Spleen (tissue), 11 donors: ENCODE measurements around the gene GNG7. TPM values are rescaled to one million over a fixed set of nuclear protein-coding genes. Genes with fewer than 3 reads are reported as not detected.
"Not testable (repeated sequence)": the region's sequence is repeated elsewhere in the genome, so short reads cannot be mapped to it uniquely, and the experiment has no call there.

ENCODE experiments used
- DNase-seq: peaks from one replicate; pipeline ENCODE4 v3.0.0-alpha.2; 2020
- H3K27ac ChIP-seq, 8 donors: fragments of 200-600 bp; sonication (generic) in 7 of 8; 1 replicate in 4 of 8; 2 replicates in 4 of 8; pipeline versions ENCODE4 v1.5.0 to v1.8.0; 2016 to 2021; ENCODE audit warnings: inconsistent platforms in 4 of 8, mild to moderate bottlenecking in 4 of 8, moderate library complexity in 1 of 8
- H3K27me3 ChIP-seq, 7 donors: fragments of 200-600 bp; sonication (generic) in 6 of 7; replicated peaks in 1 of 7; 1 replicate in 4 of 7; 2 replicates in 3 of 7; pipeline versions ENCODE4 v1.5.0 to v1.8.0; 2016 to 2021; ENCODE audit warnings: inconsistent platforms in 3 of 7, mild to moderate bottlenecking in 1 of 7
- H3K36me3 ChIP-seq, 6 donors: fragments of 200-600 bp; sonication (generic) in 5 of 6; 1 replicate in 4 of 6; 2 replicates in 2 of 6; pipeline versions ENCODE4 v1.5.0 to v1.8.0; 2016 to 2021; ENCODE audit warnings: inconsistent platforms in 2 of 6
- H3K4me1 ChIP-seq, 6 donors: fragments of 200-600 bp; sonication (generic) in 5 of 6; 1 replicate in 3 of 6; 2 replicates in 3 of 6; pipeline versions ENCODE4 v1.5.0 to v1.8.0; 2016 to 2021; ENCODE audit warnings: inconsistent platforms in 3 of 6
- H3K4me3 ChIP-seq, 8 donors: fragments of 200-600 bp; sonication (generic) in 7 of 8; 1 replicate in 4 of 8; 2 replicates in 4 of 8; pipeline versions ENCODE4 v1.5.0 to v1.8.0; 2016 to 2021; ENCODE audit warnings: inconsistent platforms in 4 of 8, mild to moderate bottlenecking in 4 of 8, moderate library complexity in 2 of 8
- H3K9me3 ChIP-seq, 8 donors: fragments of 200-600 bp; sonication (generic) in 7 of 8; 1 replicate in 4 of 8; 2 replicates in 4 of 8; pipeline versions ENCODE4 v1.5.0 to v1.8.0; 2016 to 2021; ENCODE audit warnings: inconsistent platforms in 4 of 8
- CTCF ChIP-seq, 11 experiments: fragments of 200-600 bp in 7 of 11; fragments of 450-650 bp in 4 of 11; sonication (generic) in 4 of 11; IDR thresholded peaks in 8 of 11; conservative IDR thresholded peaks in 3 of 11; 1 replicate in 7 of 11; 2 replicates in 4 of 11; pipeline versions ENCODE4 v1.4.0 to v1.8.0; 2016 to 2021; ENCODE audit warnings: antibody characterized with exemption in 11 of 11, inconsistent platforms in 4 of 11, mild to moderate bottlenecking in 1 of 11
- POLR2A ChIP-seq, 3 donors: fragments of 450-650 bp; IDR thresholded peaks; one replicate each; pipeline ENCODE4 v1.5.1; 2017; ENCODE audit warnings: antibody characterized with exemption in 3 of 3, mild to moderate bottlenecking in 1 of 3
- POLR2AphosphoS5 ChIP-seq, 3 donors: sonication (generic); formaldehyde crosslinking; IDR thresholded peaks; one replicate each; pipeline ENCODE4 v1.5.1; 2017; ENCODE audit warnings: antibody characterized with exemption in 3 of 3
- WGBS, 5 donors: extraction: QIAGEN DNeasy Blood & Tissue Kit in 3 of 5; methylation state at CpG; one replicate each; pipeline versions ENCODE4 v1.1.5 to v1.1.7; 2013 to 2018; 5-methylcytosine and 5-hydroxymethylcytosine counted together
- intact Hi-C: fragments of 100-400 bp; cut with DNase I; formaldehyde crosslinking; loops from one replicate; pipeline ENCODE4 v1.15.0; 2023; ENCODE audit warnings: low total_unique reads
- polyA plus RNA-seq, 3 donors: library from polyadenylated mRNA; stranded (reverse); fragments of 200-250 nt; gene quantifications; one replicate each; pipeline ENCODE4 v1.2.1, GENCODE V29; 2013
- total RNA-seq, 7 donors: library from RNA; depleted of rRNA in 3 of 7; stranded (reverse); fragments of >200 nt in 3 of 7; fragmentation: NEBNext Ultra II Directional in 4 of 7; extraction: Animal tissue kit (Norgen Biotek cat#: 25700) in 4 of 7; gene quantifications; one replicate each; pipeline versions ENCODE4 v1.1.0 to v1.2.1, GENCODE V29; 2016 to 2021
- donor health status: healthy with polysubstance abuse.
- donor health status: DM: no; HTN: no; CAD: no; lungs with moderate emphysema.
- donor health status: DM: no; HTN: no; CAD: no.
- donor health status: Bipolar disorder and iron deficiency.
- donor health status: healthy.
- donor health status: DM: no; HTN: no; CAD: no.
- donor health status: DM: yes; HTN: yes; CAD: no.

Gene GNG7
- total and polyA plus RNA-seq, 10 donors, result 17.2 to 34.6 (median 18.9) TPM

GRCh38 chr19:2469102-2469914 lies 233.2 kb downstream of the GNG7 start:
- Histone ChIP-seq H3K36me3 (no peaks in the 10 kb centered on the region), H3K9me3 (no peaks in the 10 kb centered on the region), H3K27ac (no peak overlapping the region), H3K4me1 (peaks cover 1 to 22% (median 6%) of the 10 kb centered on the region in 6 donors), H3K27me3 (no peaks in the 10 kb centered on the region), H3K4me3 (no peak overlapping the region)
- 33 to 46% (median 38%) methylated on average over 23 of the region's 23 CpGs for WGBS, 5 donors
- DNase-seq, result no peak
- intact Hi-C loops, result no loop called here
- peak in 1 of 3 donors; percentile 6 for TF ChIP-seq POLR2AphosphoS5 (IDR thresholded peaks at IDR 0.05)
- TF ChIP-seq POLR2A (IDR thresholded peaks at IDR 0.05), result no peak
- no peak for TF ChIP-seq CTCF (IDR thresholded peaks at IDR 0.05 in 8 of 11, conservative IDR thresholded peaks at IDR 0.05 in 3 of 11)

DNA sequence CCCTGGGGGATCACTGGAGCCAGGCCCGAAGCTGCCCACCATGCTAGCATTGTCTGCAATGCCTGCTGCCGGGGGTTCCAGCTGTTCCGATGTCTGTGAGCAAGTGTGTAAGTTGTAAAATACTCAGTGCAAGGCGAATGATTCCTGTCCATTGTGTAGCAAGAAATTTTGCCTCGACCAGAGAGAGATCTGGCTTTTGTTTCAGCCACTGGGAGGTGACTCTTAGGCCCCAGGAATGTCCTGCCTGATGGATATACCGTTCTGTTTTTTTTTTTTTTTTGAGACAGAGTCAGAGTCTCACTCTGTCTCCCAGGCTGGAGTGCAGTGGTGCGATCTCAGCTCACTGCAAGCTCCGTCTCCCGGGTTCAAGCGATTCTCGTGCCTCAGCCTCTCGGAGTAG lies 233.9 kb downstream of the GNG7 start:
- Histone ChIP-seq H3K9me3 (no peaks in the 10 kb centered on the region), H3K36me3 (no peaks in the 10 kb centered on the region), H3K27ac (no peak overlapping the region), H3K27me3 (no peaks in the 10 kb centered on the region), H3K4me1 (peaks cover 0 to 16% (median 3%) of the 10 kb centered on the region in 6 donors), H3K4me3 (no peak overlapping the region)
- intact Hi-C loops, result no loop called here
- WGBS, 5 donors, result 78 to 88% (median 83%) methylated on average over 12 of the region's 12 CpGs
- DNase-seq, result no peak
- no peak for TF ChIP-seq POLR2A (IDR thresholded peaks at IDR 0.05)

- intact Hi-C loops, result no loop called here
- WGBS, 5 donors, result 77 to 92% (median 84%) methylated on average over 5 of the region's 5 CpGs
- H3K36me3 ChIP-seq, result no peaks in the 10 kb centered on the region
- no peak for DNase-seq
- no peak overlapping the region for H3K4me3 ChIP-seq
- H3K27ac ChIP-seq, result no peak overlapping the region
- H3K9me3 ChIP-seq, result no peaks in the 10 kb centered on the region
- peaks cover 0 to 17% (median 0%) of the 10 kb centered on the region in 7 donors for H3K27me3 ChIP-seq
- TF ChIP-seq CTCF (IDR thresholded peaks at IDR 0.05 in 8 of 11, conservative IDR thresholded peaks at IDR 0.05 in 3 of 11) (no peak), POLR2A (IDR thresholded peaks at IDR 0.05) (no peak), POLR2AphosphoS5 (IDR thresholded peaks at IDR 0.05) (no peak)
- H3K4me1 ChIP-seq, result peaks cover 10 to 29% (median 18%) of the 10 kb centered on the region in 6 donors
Measured at GRCh38 chr19:2464389-2464788, 238.1 kb downstream of the GNG7 start.

GRCh38 chr19:2463694-2464093 lies 238.8 kb downstream of the GNG7 start:
- H3K36me3 ChIP-seq, H3K4me3 ChIP-seq, DNase-seq, intact Hi-C loops, H3K9me3 ChIP-seq: not testable (repeated sequence)
- Histone ChIP-seq H3K27me3 (peaks cover 0 to 17% (median 0%) of the 10 kb centered on the region in 7 donors), H3K4me1 (peaks cover 10 to 26% (median 16%) of the 10 kb centered on the region in 6 donors), H3K27ac (peak overlapping the region in 1 of 8 donors; percentile 48)
- 97 to 98% (median 97%) methylated on average over 5 of the region's 5 CpGs for WGBS, 5 donors

DNA sequence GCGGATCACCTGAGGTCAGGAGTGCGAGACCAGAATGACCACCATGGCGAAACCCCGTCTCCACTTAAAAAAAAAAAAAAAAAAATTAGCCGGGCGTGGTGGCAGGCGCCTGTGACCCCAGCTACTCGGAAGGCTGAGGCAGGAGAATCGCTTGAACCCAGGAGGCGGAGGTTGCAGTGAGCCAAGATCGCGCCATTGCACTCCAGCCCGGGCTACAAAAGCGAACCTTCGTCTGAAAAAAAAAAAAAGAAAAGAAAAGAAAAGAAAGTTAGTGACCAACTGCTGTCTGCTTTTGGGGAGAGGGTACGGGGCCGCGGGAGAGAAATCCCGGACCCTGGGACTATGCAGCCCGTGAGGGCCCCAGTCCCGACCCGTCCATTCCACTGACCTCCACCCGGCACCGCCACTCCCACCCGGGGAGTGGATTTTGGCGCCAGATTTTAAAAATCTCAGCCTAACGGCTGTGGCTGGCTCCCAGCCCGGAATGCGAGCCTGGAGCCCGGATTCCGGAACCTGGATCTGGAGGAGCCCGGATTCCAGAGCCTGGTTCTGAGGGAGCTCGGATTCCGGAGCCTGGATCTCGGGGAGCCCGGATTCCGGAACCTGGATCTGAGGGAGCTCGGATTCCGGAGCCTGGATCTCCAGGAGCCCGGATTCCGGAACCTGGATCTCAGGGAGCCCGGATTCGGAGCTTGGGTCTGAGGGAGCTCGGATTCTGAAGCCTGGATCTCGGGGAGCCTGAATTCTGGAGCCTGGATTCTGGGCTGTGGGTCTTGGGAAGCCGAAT lies 239.7 kb downstream of the GNG7 start:
- WGBS, 5 donors, result 32 to 43% (median 38%) methylated on average over 33 to 46 of the region's 46 CpGs
- DNase-seq, result peak; percentile 83
- Histone ChIP-seq H3K36me3 (no peaks in the 10 kb centered on the region), H3K27ac (peak overlapping the region in 5 of 8 donors; percentile 21 to 51 (median 43)), H3K4me3 (peak overlapping the region in 7 of 8 donors; percentile 55 to 84 (median 59)), H3K4me1 (peaks cover 10 to 26% (median 16%) of the 10 kb centered on the region in 6 donors), H3K27me3 (peaks cover 0 to 17% (median 0%) of the 10 kb centered on the region in 7 donors), H3K9me3 (no peaks in the 10 kb centered on the region)
- intact Hi-C loops, result no loop called here
- TF ChIP-seq POLR2A (IDR thresholded peaks at IDR 0.05), result no peak
- peak; percentile 36 to 56 (median 55) for TF ChIP-seq POLR2AphosphoS5 (IDR thresholded peaks at IDR 0.05)
- TF ChIP-seq CTCF (IDR thresholded peaks at IDR 0.05 in 8 of 11, conservative IDR thresholded peaks at IDR 0.05 in 3 of 11), result no peak
